Gastrocnemius medialis (tissue), 4 donors: ENCODE data around the gene SH2D4B.

Experiments used
- CTCF ChIP-seq, 5 experiments: fragments of 450-650 bp in 3 of 5; fragments of 200-600 bp in 2 of 5; sonication (generic) in 2 of 5; IDR thresholded peaks in 4 of 5; conservative IDR thresholded peaks in 1 of 5; 1 replicate in 4 of 5; 2 replicates in 1 of 5; pipeline ENCODE4 v1.5.1; 2016 to 2019; ENCODE audit warnings: antibody characterized with exemption in 5 of 5, mild to moderate bottlenecking in 3 of 5, moderate library complexity in 3 of 5
- POLR2A ChIP-seq, 2 donors: fragments of 450-650 bp; IDR thresholded peaks; one replicate each; pipeline ENCODE4 v1.6.1; 2017; ENCODE audit warnings: antibody characterized with exemption in 2 of 2, mild to moderate bottlenecking in 2 of 2, moderate library complexity in 2 of 2

GRCh38 chr10:80496555-80497172, 41.0 kb upstream of the SH2D4B start:
- TF ChIP-seq CTCF (IDR thresholded peaks at IDR 0.05 in 4 of 5, conservative IDR thresholded peaks at IDR 0.05 in 1 of 5) (no peak), POLR2A (IDR thresholded peaks at IDR 0.05) (no peak)
